PC-3 (cell line): ENCODE measurements around the gene DNMBP.

Experiments
- EZH2 ChIP-seq: fragments of 300-600 bp; sonication (generic); IDR thresholded peaks from one replicate; pipeline ENCODE4 v1.6.1; 2017; ENCODE audit warnings: antibody characterized with exemption, mild to moderate bottlenecking, low read length; ENCODE audit not compliant: unreplicated experiment
- TF ChIP-seq, protein P1 (sequence below): fragments of 300-600 bp; sonication (generic); conservative IDR thresholded peaks from 2 replicates; pipeline ENCODE4 v1.5.1; 2017; ENCODE audit warnings: antibody characterized with exemption, low read depth, mild to moderate bottlenecking, low read length

DNA sequence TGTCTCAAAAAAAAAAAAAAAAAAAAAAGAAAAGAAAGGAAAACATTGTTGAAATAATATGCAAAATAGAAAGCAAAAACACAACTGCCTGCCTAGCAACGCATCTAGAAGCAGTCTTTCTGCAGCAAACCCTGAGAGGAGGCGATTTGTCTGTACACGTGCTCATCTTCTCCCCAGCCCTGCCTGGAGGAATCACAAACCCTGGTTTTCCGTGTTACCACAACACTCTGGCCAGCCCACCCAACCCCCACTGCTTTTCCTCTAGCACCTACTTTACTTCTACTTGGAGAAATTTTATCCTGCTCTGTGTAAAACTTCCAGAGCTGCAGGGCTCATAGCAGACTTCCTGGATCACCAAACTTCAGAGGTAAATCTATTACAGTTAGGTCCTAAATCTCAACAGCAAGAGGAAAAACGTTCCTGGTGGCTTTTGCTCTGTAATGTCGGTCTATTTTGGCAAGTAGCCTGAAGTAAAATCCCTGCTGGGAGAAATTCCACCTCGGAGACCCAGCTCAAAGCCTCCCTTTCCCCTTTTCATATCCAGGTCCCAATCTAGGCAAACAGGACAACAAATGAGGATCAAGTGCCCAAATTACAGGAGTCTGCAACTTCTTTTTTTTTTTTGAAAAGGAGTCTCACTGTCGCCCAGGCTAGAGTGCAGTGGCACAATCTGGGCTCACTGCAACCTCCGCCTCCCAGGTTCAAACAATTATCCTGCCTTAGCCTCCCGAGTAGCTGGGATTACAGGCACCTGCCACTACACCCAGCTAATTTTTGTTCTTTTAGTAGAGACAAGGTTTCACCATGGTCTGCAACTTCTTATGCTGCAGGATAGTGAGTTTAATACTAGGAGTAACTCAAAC, 91.6 kb downstream of the DNMBP start:
- TF ChIP-seq, protein P1, sequence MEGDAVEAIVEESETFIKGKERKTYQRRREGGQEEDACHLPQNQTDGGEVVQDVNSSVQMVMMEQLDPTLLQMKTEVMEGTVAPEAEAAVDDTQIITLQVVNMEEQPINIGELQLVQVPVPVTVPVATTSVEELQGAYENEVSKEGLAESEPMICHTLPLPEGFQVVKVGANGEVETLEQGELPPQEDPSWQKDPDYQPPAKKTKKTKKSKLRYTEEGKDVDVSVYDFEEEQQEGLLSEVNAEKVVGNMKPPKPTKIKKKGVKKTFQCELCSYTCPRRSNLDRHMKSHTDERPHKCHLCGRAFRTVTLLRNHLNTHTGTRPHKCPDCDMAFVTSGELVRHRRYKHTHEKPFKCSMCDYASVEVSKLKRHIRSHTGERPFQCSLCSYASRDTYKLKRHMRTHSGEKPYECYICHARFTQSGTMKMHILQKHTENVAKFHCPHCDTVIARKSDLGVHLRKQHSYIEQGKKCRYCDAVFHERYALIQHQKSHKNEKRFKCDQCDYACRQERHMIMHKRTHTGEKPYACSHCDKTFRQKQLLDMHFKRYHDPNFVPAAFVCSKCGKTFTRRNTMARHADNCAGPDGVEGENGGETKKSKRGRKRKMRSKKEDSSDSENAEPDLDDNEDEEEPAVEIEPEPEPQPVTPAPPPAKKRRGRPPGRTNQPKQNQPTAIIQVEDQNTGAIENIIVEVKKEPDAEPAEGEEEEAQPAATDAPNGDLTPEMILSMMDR, result no peak
- TF ChIP-seq EZH2, result no peak
